Activated naive CD8-positive, alpha-beta T cell treated with anti-CD3 and anti-CD28 coated beads, Interleukin-2, amount 50 U/mL, for 24 hours (primary cell): Measurements from ENCODE around the gene LRRC32.

Experiments used
- ATAC-seq: fragments of 150-1000 bp; cut with Tn5 transposase; one replicate; pipeline ENCODE4 v1.10.0; 2021
- DNase-seq: peaks from one replicate; pipeline ENCODE4 v3.0.0; 2021
- H3K27ac Mint-ChIP-seq: one replicate; pipeline ENCODE4 v1.8.0; 2021; ENCODE audit warnings: mild to moderate bottlenecking, mixed read lengths
- H3K27me3 Mint-ChIP-seq: one replicate; pipeline ENCODE4 v1.8.0; 2021; ENCODE audit warnings: mixed read lengths
- H3K36me3 Mint-ChIP-seq: one replicate; pipeline ENCODE4 v1.8.0; 2021; ENCODE audit warnings: low read depth, mixed read lengths
- H3K4me1 Mint-ChIP-seq: one replicate; pipeline ENCODE4 v1.8.0; 2021; ENCODE audit warnings: mixed read lengths
- H3K4me3 Mint-ChIP-seq: one replicate; pipeline ENCODE4 v1.8.0; 2021; ENCODE audit warnings: mild to moderate bottlenecking, moderate library complexity, mixed read lengths
- H3K9me3 Mint-ChIP-seq: one replicate; pipeline ENCODE4 v1.8.0; 2021; ENCODE audit warnings: mixed read lengths

Gene LRRC32

DNA sequence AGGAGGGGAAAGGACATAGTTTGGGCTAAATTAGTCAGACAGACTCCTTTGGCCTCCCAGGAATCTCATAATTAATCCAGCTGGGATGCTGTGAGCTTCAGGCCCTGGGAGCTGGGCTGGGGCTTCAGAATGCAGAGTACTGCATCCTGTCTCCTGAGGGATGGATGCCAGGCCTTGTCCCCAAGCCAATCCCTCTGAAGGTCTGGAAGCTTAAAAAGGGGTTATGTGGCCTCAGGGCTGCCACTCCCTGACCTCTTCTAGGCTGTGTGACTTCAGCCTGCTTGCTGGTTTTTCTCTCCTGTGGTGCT, 6.9 kb upstream of the LRRC32 start:
- H3K9me3 Mint-ChIP-seq, result no peaks in the 10 kb centered on the region
- H3K36me3 Mint-ChIP-seq, result peaks cover 2% of the 10 kb centered on the region
- H3K4me3 Mint-ChIP-seq, result no peak overlapping the region
- DNase-seq, result no peak
- no peak for ATAC-seq
- peaks cover 7% of the 10 kb centered on the region for H3K27me3 Mint-ChIP-seq
- H3K27ac Mint-ChIP-seq, result peak overlapping the region; percentile 69
- H3K4me1 Mint-ChIP-seq, result peaks cover 74% of the 10 kb centered on the region

DNA sequence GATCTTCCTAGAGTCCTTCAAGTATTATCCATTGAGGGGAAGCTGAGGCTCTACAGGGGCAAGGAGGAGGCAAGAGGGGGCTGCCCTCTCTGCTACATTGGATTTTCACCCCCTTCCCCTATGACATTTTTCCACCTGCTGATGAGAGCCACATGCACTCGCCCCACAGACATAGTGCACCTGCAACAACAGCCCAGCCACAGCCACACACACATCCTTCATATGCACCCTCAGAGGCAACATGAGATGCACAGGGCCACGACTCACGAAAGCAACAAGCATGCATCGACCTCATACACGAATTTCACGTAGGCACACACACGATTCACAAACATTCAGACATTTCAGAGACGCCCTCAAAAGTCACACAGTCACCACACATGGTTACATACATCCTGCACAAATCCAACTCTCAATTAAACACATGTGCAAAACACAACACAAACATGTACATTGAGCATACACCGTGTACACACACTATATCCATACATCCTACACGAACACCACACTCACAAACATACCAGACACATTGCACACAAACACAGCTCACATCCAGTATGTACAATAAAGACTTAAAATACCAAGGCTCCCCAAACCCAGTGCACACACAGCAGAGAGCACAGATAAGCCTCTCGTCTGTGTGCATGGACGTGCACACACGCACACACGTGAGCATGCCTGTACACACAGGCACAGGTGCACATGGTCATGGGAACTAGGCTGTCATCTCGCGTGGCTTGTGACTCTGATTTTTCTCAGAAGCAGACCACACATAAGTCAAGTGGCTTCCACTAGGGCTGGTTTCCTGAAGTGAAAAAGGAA, 6.3 kb upstream of the LRRC32 start:
- DNase-seq (no peak), ATAC-seq (no peak)
- peaks cover 2% of the 10 kb centered on the region for H3K36me3 Mint-ChIP-seq
- no peaks in the 10 kb centered on the region for H3K9me3 Mint-ChIP-seq
- peaks cover 7% of the 10 kb centered on the region for H3K27me3 Mint-ChIP-seq
- H3K27ac Mint-ChIP-seq, result peak overlapping the region; percentile 61
- no peak overlapping the region for H3K4me3 Mint-ChIP-seq
- H3K4me1 Mint-ChIP-seq, result peaks cover 79% of the 10 kb centered on the region

DNA sequence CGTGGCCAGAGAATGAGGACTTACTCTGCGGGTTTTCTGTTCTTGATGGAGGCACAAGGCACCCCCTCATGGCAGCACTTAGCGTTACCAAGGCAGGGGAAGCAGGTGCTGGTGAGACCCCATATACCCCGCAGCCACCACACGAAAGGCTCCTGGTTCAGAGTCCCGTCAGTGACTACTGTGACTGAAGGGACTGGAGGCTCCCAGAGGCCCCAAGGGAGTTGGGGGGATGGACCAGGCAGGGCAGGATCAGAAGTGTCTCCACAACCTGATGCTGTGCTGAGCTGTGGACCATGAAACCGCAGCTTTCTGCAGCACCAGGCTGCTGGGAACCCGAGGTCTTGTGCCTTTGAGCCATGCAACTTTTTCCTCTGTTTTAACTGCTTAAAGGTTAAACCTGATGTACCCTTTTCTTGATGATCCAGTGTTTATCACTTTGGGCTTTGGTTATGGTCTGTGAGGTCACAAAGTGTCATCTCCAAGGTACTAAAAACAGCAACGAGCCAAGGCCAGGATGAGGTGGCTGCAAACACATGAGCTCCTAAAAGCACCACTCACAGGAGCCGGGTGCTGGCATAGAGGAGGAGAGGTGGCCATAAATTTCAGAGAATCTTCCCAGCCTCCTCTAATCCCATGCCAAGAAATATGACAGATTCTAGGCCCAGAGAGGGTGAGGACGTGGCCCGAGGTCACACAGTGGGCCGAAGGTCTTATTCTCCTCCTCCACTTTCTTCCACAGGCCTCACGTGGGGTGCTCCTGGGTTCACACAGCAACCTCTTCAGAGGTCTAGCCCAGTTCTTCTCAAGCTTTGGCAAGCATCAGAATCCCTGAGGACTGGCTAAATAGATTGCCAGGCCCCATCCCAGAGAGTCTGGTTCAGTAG, 4.2 kb upstream of the LRRC32 start:
- Mint-ChIP-seq H3K27me3 (peaks cover 13% of the 10 kb centered on the region), H3K4me3 (no peak overlapping the region), H3K36me3 (peaks cover 2% of the 10 kb centered on the region), H3K9me3 (no peaks in the 10 kb centered on the region), H3K4me1 (peaks cover 88% of the 10 kb centered on the region), H3K27ac (peak overlapping the region; percentile 85)
- ATAC-seq (peak; percentile 55), DNase-seq (peak; percentile 45)

DNA sequence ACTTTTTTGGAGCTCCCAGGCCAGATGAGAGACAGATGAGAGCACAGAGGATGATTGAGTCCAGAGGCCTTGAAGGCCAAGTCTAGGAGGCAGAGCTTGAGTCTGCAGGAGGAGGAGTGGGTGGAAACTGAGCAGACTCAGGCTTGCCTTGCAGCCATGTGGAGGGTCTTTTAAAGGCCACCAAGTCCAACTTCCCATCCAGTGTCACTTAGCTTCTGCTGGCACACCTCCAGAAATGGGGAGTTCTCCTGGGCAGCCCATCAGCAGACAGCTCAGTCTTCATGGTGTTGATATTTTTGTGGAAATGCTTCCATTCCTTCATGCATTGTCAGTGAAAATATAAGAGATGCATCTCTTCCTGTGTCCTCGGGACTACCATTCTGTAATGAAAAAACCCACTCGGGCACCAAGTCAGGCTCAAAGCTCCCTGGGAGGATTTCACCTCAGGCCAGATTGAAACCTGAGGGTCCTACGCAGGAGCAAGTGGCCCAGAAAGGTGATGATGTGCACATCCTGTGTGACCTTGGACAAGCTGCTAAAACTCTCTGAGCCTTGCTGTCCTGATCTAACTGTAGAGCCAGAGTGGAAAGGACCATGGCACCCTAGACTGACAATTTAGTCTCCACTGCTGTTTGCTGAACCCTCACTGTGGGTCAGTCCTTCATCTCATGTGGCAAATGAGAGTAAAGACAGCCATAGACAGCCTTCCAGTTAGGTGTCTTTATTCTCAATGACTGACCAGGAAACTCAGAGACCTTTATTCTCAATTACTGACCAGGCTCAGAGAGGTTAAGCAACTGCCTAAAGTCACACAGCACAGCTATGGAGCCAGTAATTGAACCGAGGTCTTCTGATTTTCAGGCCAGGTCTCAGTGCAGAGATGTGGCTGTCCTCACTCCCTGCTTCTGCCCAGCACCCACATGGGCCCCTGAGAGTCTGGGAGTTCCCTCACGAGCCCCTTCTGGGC, 2.9 kb upstream of the LRRC32 start:
- Mint-ChIP-seq H3K9me3 (no peaks in the 10 kb centered on the region), H3K27me3 (peaks cover 26% of the 10 kb centered on the region), H3K4me3 (peak overlapping the region; percentile 55), H3K4me1 (peaks cover 83% of the 10 kb centered on the region), H3K36me3 (peaks cover 5% of the 10 kb centered on the region), H3K27ac (peak overlapping the region; percentile 85)
- DNase-seq, result no peak
- peak; percentile 10 for ATAC-seq

DNA sequence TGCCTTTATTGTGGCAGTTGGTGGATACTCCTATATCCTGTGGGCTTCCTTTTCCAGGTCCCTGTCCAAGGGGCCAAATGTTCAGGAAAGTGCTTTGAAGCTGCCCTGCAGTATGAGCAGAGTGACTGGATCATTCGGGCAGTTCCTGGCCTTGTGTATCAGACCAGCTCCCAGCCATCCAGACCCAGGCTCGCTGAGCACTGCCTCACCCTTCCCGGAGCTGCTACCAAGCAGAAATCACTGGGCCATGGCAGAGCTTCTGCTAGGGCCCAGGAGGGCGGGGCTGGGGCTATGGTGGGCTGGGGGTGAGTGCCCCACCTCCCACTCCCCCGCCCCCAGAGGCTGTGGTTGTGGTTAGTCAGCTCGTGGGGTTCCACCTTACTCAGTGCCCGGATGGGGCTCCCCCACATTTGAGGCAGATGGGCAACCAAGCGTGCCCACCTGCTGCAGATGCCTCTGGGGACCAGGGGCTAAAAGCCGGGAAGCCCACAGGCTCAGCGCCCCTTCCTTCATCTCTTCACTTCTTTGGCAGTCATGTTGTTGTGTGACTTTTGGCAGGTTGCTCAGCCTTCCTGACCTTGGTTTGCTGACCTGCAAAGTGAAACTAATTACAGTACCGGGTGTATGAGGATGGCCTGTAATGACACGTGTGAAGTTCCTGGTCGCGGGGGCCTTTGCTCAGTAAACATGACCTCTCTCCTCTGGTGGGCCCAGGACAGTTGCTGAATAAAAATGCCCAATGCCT, 2.1 kb upstream of the LRRC32 start:
- Mint-ChIP-seq H3K4me1 (peaks cover 81% of the 10 kb centered on the region), H3K27me3 (peaks cover 27% of the 10 kb centered on the region), H3K27ac (peak overlapping the region; percentile 85), H3K9me3 (no peaks in the 10 kb centered on the region), H3K4me3 (peak overlapping the region; percentile 55), H3K36me3 (peaks cover 7% of the 10 kb centered on the region)
- peak; percentile 31 for ATAC-seq
- peak; percentile 77 for DNase-seq

DNA sequence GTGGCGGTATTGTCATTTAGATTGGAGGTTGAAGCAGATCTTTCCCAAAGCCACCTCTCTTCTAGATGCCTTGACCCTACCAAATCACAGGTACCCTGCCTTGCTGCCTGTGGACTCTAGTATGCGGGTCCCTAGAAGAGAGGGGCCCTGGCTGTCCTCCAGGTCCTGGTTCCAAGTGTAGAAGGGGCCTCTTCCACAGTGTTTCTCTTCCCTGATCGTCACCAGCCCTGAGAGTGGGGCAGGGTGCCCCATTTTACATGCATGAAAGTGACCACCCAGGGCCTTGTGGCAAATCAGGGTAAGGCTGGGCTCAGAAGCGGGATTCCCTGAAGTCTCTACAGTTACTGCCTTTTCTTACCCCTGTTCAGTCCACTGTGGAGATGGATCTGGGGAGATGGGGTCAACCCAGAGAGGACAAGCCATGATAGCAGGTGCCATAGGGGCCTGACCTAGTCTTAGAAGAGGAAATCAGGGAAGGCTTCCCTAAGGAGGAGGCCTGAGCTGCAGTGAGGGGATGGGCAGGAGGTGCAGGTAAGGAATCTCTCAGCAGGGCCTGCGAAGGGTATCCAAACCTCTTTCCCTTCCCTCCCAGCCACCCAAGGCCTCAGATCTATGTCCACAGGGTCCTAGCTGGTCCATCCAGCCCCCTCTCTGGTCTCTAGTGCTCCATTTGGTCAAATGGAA, 1.2 kb upstream of the LRRC32 start:
- Mint-ChIP-seq H3K4me1 (peaks cover 80% of the 10 kb centered on the region), H3K27ac (peak overlapping the region; percentile 27), H3K36me3 (peaks cover 5% of the 10 kb centered on the region), H3K4me3 (peak overlapping the region; percentile 61), H3K9me3 (no peaks in the 10 kb centered on the region), H3K27me3 (peaks cover 24% of the 10 kb centered on the region)
- DNase-seq (no peak), ATAC-seq (no peak)

DNA sequence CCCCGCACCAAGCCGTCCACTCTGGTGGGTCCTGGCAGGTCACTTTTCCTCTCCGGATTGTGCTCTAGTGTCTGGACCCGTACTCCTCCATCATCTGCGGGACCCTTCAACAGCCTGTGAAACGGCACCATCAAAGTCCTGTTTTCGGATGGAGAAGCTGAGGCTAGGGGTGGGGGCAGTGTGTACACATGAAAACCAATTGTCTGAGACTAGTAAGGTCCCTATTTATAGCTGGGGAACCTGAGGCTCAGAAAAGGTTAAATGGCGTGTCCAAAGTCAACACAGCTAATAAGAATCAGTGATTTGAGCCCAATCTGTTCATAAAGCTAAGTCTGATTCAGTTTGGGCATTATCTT, 668 bp upstream of the LRRC32 start:
- ATAC-seq, result no peak
- peaks cover 23% of the 10 kb centered on the region for H3K27me3 Mint-ChIP-seq
- peaks cover 80% of the 10 kb centered on the region for H3K4me1 Mint-ChIP-seq
- H3K9me3 Mint-ChIP-seq, result no peaks in the 10 kb centered on the region
- peak overlapping the region; percentile 61 for H3K4me3 Mint-ChIP-seq
- DNase-seq, result no peak
- H3K27ac Mint-ChIP-seq, result peak overlapping the region; percentile 27
- peaks cover 5% of the 10 kb centered on the region for H3K36me3 Mint-ChIP-seq

DNA sequence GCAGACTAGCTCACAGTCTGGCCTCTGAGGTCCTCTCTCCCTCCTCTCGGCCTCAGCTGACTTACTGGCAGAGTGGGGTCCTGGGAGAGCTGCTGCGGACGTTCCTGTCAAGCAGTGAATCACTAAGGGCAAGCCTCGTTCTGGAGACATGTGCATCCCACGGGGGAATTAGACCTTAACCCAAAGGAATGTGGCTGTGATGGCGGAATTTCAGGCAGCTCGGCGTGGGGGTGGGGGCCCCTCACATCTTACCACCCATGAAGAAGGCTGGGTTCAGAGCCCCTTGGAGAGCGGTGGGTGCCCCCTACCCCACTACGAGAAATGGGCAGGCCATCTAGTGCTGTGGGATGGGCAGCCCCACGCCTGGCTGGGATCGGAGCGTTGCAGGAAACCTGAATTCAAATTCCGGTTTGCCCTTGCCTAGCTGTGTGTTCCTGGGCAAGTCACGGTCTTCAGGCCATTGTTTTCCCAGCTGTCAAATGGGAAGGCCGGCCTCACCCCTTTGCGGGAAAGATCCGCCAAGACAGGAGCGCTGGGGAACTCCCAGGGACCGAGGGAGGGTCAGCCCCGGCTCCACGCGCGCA, 554 bp downstream of the LRRC32 start:
- Mint-ChIP-seq H3K4me3 (peak overlapping the region; percentile 82), H3K9me3 (no peaks in the 10 kb centered on the region), H3K4me1 (peaks cover 81% of the 10 kb centered on the region), H3K27ac (peak overlapping the region; percentile 62), H3K27me3 (peaks cover 23% of the 10 kb centered on the region), H3K36me3 (peaks cover 7% of the 10 kb centered on the region)
- ATAC-seq, result no peak
- DNase-seq, result no peak

DNA sequence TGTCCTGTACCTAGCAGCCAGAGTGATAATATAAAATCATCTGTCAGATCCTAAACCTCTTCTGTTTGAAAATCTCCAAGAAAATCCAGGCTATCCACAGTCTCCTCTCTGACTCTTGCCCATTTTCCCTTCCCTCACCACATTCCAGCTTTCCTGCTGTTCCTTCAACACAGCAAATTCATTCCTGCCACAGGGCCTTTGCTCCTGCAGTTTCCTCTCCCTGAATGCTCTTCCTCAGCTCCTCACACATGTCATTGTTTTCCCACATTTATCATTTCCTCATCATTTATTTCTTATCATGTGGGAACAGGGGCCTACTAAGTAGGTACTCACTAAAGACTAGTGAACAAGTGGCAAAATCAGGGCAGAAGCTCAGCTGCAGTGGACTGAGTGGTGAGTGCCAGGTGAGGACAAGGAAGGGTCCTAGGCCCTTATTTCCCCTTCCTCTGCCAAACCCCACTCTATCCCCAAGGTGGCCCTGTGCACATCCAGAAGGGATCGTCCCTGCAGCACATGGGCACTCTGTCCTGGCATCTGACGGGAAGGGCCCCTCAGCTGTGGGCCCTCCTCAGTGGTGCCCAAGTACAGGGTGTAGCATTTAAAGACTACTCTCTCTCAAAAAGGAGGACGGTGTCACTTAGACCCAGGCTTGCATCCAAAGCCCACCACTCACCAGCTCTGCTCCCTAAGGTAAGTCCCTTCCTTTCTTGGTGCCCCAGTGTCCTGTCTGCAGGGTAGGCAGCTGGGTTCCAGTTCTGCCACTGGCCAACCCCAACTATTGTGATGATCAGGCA, 2.0 kb downstream of the LRRC32 start:
- H3K36me3 Mint-ChIP-seq, result peaks cover 10% of the 10 kb centered on the region
- peaks cover 78% of the 10 kb centered on the region for H3K4me1 Mint-ChIP-seq
- H3K27ac Mint-ChIP-seq, result no peak overlapping the region
- DNase-seq, result no peak
- no peak for ATAC-seq
- peak overlapping the region; percentile 82 for H3K4me3 Mint-ChIP-seq
- H3K9me3 Mint-ChIP-seq, result no peaks in the 10 kb centered on the region
- peaks cover 25% of the 10 kb centered on the region for H3K27me3 Mint-ChIP-seq

DNA sequence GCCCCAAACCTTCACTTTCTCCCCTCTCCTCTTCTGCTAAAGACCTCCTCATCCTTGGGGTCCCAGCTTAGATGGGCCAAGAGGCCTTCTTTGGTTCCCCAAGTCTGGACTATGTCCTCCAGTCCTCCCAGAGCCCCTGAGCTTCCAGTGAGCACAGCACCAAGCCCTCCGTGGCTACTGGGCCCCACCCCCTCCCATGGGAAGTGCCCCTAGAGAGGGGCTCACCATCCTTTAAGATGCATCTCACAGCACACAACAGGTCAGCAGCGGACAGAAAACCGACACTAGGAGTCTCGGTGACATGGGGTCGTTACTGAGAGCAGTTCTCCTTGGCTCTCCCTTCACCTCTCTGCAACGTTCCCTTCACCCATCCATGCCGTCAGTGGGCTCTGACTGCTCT, 2.7 kb downstream of the LRRC32 start:
- ATAC-seq, result no peak
- H3K27me3 Mint-ChIP-seq, result peaks cover 25% of the 10 kb centered on the region
- peak overlapping the region; percentile 82 for H3K4me3 Mint-ChIP-seq
- H3K27ac Mint-ChIP-seq, result no peak overlapping the region
- DNase-seq, result no peak
- peaks cover 10% of the 10 kb centered on the region for H3K36me3 Mint-ChIP-seq
- no peaks in the 10 kb centered on the region for H3K9me3 Mint-ChIP-seq
- H3K4me1 Mint-ChIP-seq, result peaks cover 74% of the 10 kb centered on the region

DNA sequence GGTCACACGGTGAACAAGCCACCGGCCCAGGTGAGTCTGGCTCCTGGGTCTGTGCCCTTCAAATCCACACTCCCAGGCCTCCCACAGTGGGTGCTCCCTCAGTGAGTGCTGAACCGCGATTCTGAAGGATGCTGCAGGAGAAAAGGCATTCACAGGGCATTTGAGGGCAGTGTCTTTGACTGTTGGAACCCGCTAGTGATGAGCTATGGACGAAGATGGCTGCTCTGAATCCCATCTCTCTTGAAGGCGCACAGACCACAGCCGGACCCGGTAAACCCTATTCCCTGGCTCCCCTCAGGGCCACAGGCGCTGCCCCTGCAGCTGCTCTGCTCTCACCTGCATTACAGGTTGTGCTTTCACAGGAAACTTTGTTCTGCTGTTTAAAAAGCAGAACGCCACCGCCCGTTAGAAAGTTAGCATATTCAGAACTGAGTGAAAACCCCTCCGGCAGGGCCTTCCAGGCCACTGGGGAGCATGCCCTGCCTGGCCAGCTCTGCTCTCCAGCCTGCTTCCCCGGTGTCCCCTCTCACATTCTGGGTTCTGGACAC, 3.2 kb downstream of the LRRC32 start:
- Mint-ChIP-seq H3K36me3 (peaks cover 10% of the 10 kb centered on the region), H3K9me3 (no peaks in the 10 kb centered on the region), H3K4me3 (peak overlapping the region; percentile 82), H3K27ac (no peak overlapping the region), H3K27me3 (peaks cover 25% of the 10 kb centered on the region), H3K4me1 (peaks cover 69% of the 10 kb centered on the region)
- ATAC-seq, result no peak
- DNase-seq, result no peak

DNA sequence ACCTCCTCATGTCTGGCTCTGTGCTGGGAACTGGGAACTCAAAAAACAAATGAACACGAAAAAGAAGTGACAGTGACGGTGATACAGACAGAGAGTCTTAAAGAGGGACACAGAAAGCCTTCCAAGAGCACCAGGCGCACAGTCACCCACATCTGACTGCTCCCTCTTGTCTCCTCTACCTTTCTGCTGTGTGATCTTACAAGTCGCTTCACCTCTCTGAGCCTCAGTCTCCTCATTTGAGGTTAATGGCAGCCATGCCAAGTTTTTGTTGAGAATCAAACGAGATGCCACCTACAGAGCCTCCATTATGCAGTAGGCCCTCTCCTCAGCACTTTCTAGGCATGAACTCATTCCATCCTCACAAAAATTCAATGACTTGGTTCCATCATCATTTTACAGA, 3.7 kb downstream of the LRRC32 start:
- no peak for ATAC-seq
- Mint-ChIP-seq H3K4me1 (peaks cover 64% of the 10 kb centered on the region), H3K27me3 (peaks cover 25% of the 10 kb centered on the region), H3K27ac (no peak overlapping the region), H3K9me3 (no peaks in the 10 kb centered on the region), H3K36me3 (peaks cover 10% of the 10 kb centered on the region), H3K4me3 (peak overlapping the region; percentile 82)
- DNase-seq, result no peak
